GM12878 (cell line): ENCODE measurements around the gene MTMR3. TPM values are rescaled to one million over a fixed set of nuclear protein-coding genes. Genes with fewer than 3 reads are reported as not detected.

Source experiments
- ATAC-seq: fragments of 200-7000 bp; cut with Tn5 transposase; 3 replicates; pipeline ENCODE4 v1.9.1; 2020; ENCODE audit warnings: mild to moderate bottlenecking, moderate library complexity
- BruUV-seq: library from RNA; stranded (reverse); fragments of 400-500 nt; replicated peaks from 2 replicates; lab custom pipeline; 2021; lab: Mats Ljungman, UMichigan
- CTCF ChIA-PET: fragments of 300-600 bp; sonication (Branson Sonifier 250); formaldehyde crosslinking; extraction: SDS; loops from one replicate; lab custom pipeline; 2021; ENCODE audit warnings: inconsistent platforms; lab: Yijun Ruan, JAX
- POLR2A ChIA-PET: fragments of 350-600 bp; formaldehyde crosslinking; extraction: SDS; loops from one replicate; lab custom pipeline; 2021; ENCODE audit warnings: inconsistent platforms; lab: Charles Lee
- RAD21 ChIA-PET: fragments of 300-600 bp; sonication (Branson Sonifier 250); formaldehyde crosslinking; loops from one replicate; lab custom pipeline; 2023; ENCODE audit warnings: antibody characterized with exemption; ENCODE audit not compliant: unreplicated experiment; lab: Charles Lee
- SMC1A ChIA-PET: fragments of 300-600 bp; sonication (Branson Sonifier 250); formaldehyde crosslinking; loops from one replicate; lab custom pipeline; 2023; ENCODE audit not compliant: unreplicated experiment, uncharacterized antibody; lab: Charles Lee
- DNase-seq: peaks from one replicate; pipeline ENCODE4 v3.0.0-alpha.2; 2011; ENCODE audit warnings: low read depth, low spot score
- FAIRE-seq: peaks from 3 replicates; lab custom pipeline; 2011; peaks lifted over from hg19 to GRCh38; lab: Jason Lieb, UNC
- H2AFZ ChIP-seq: 2 replicates; pipeline ENCODE4 v1.6.0; 2011; ENCODE audit warnings: low read depth, low read length, control low read depth; ENCODE audit not compliant: control insufficient read depth
- H3K27ac ChIP-seq: 2 replicates; pipeline ENCODE4 v1.5.1; 2011; ENCODE audit warnings: control low read depth; ENCODE audit not compliant: control insufficient read depth, insufficient read depth
- H3K27me3 ChIP-seq, 2 experiments: replicated peaks in 1 of 2; 2 replicates each; pipeline versions ENCODE4 v1.6.0 to v1.6.1; 2011; ENCODE audit warnings: low read length in 1 of 2; ENCODE audit not compliant: control insufficient read depth in 2 of 2, insufficient read depth in 2 of 2
- H3K36me3 ChIP-seq, 2 experiments: 2 replicates each; pipeline ENCODE4 v1.5.1; 2011; ENCODE audit warnings: low read length in 1 of 2; ENCODE audit not compliant: control insufficient read depth in 2 of 2, insufficient read depth in 2 of 2
- H3K4me1 ChIP-seq: 2 replicates; pipeline ENCODE4 v1.6.1; 2011; ENCODE audit warnings: mild to moderate bottlenecking, low read length, moderate library complexity, mixed read lengths; ENCODE audit not compliant: control insufficient read depth, insufficient read depth
- H3K4me2 ChIP-seq: 2 replicates; pipeline ENCODE4 v1.6.0; 2011; ENCODE audit warnings: control low read depth; ENCODE audit not compliant: control insufficient read depth, insufficient read depth
- H3K4me3 ChIP-seq: fragments of 200-600 bp; sonication (generic); 2 replicates; pipeline ENCODE4 v1.5.1; 2016
- H3K79me2 ChIP-seq: 2 replicates; pipeline ENCODE4 v1.6.0; 2011; ENCODE audit warnings: low read length; ENCODE audit not compliant: control insufficient read depth, insufficient read depth
- H3K9ac ChIP-seq: 2 replicates; pipeline ENCODE4 v1.8.0; 2011; ENCODE audit warnings: low read length, control low read depth, mixed read lengths; ENCODE audit not compliant: control insufficient read depth, insufficient read depth
- H3K9me3 ChIP-seq: replicated peaks from 3 replicates; pipeline ENCODE4 v1.5.1; 2011; ENCODE audit warnings: mild to moderate bottlenecking, low read length; ENCODE audit not compliant: control insufficient read depth, insufficient read depth
- H4K20me1 ChIP-seq: 2 replicates; pipeline ENCODE4 v1.6.0; 2011; ENCODE audit not compliant: control insufficient read depth, insufficient read depth
- BRCA1 ChIP-seq: IDR thresholded peaks from 2 replicates; pipeline ENCODE4 v1.6.1; 2011; ENCODE audit warnings: low read depth, low read length, improper control_type of control experiment
- CUX1 ChIP-seq: IDR thresholded peaks from 2 replicates; pipeline ENCODE4 v1.6.1; 2012; ENCODE audit warnings: improper control_type of control experiment, low read depth, low read length; ENCODE audit not compliant: insufficient replicate concordance
- KAT2A ChIP-seq: conservative IDR thresholded peaks from 2 replicates; pipeline ENCODE4 v1.6.1; 2011; ENCODE audit warnings: low read depth, low read length; ENCODE audit not compliant: control insufficient read depth
- MXI1 ChIP-seq: fragments of 150-350 bp; IDR thresholded peaks from 2 replicates; pipeline ENCODE4 v1.6.1; 2011; ENCODE audit warnings: low read depth, mild to moderate bottlenecking, inconsistent platforms, low read length, improper control_type of control experiment
- SMAD1 ChIP-seq: fragments of 450-650 bp; IDR thresholded peaks from 2 replicates; pipeline ENCODE4 v1.6.1; 2018; ENCODE audit warnings: mild to moderate bottlenecking, low read depth; ENCODE audit not compliant: partially characterized antibody
- SPI1 ChIP-seq: IDR thresholded peaks from 2 replicates; pipeline ENCODE4 v1.6.1; 2011; ENCODE audit warnings: low read depth, mild to moderate bottlenecking, low read length, moderate library complexity, borderline replicate concordance; ENCODE audit not compliant: insufficient read depth
- WGBS: methylation state at CpG from one replicate; pipeline ENCODE4 v1.1.6; 2016; ENCODE audit warnings: low lambda C conversion rate; ENCODE audit not compliant: insufficient replicate concordance, insufficient coverage; ENCODE audit errors: missing lambda C conversion rate; 5-methylcytosine and 5-hydroxymethylcytosine counted together
- in situ Hi-C: fragments of 300-500 bp; cut with MboI; formaldehyde crosslinking; loops from 9 replicates; pipeline ENCODE4 v1.14.3; 2018; ENCODE audit warnings: mixed read lengths
- intact Hi-C: fragments of 100-400 bp; cut with micrococcal nuclease; formaldehyde crosslinking; loops from one replicate; pipeline ENCODE4 v1.14.2; 2022; ENCODE audit not compliant: unreplicated experiment
- polyA plus RNA-seq, 11 experiments: library from polyadenylated mRNA; depleted of rRNA in 4 of 11; unstranded in 6 of 11; stranded (reverse) in 5 of 11; fragments of >200 nt; fragmentation: Nextera tagmentation in 4 of 11; fragmentation: Illumina TruSeq in 1 of 11; extraction: Ambion mirVana in 4 of 11; extraction: Trizol in 1 of 11; gene quantifications; 1 replicate in 1 of 11; 2 replicates in 10 of 11; pipeline versions ENCODE4 v1.2.1 to v1.2.3, GENCODE V29; 2011 to 2016; ENCODE audit warnings: inconsistent platforms in 2 of 11, missing spikeins in 2 of 11, low read depth in 1 of 11
- total RNA-seq, 4 experiments: library from RNA; depleted of rRNA in 3 of 4; stranded (reverse); fragments of >200 nt in 3 of 4; fragmentation: Illumina TruSeq in 1 of 4; extraction: Trizol in 1 of 4; gene quantifications; 2 replicates each; pipeline versions ENCODE4 v1.2.1 to v1.2.3, GENCODE V29; 2013 to 2021

The MTMR3 gene
- total and polyA plus RNA-seq, 10 of the 15 experiments (the other 5 are each of a cell fraction or from before 2014, with no cell fraction given), result 1.4 to 23.7 (median 10.6) TPM

GRCh38 chr22:30054067-30054763, 171.2 kb downstream of the MTMR3 start:
- peaks cover 2% of the 10 kb centered on the region; the same call in 1 of the 3 replicates for H3K9me3 ChIP-seq
- POLR2A ChIA-PET, result interaction anchor here (0.6 kb wide), 2 partner anchors 24 to 331 kb away, joined by 3 to 5 read pairs; no protein-coding TSS in a partner anchor
- H4K20me1 ChIP-seq, result no peaks in the 10 kb centered on the region
- H3K4me3 ChIP-seq, result no peak overlapping the region
- RAD21 ChIA-PET, result interaction anchor here (0.6 to 1.4 kb wide), 2 partner anchors 24 to 469 kb away, joined by 3 read pairs; no protein-coding TSS in a partner anchor
- SMC1A ChIA-PET, result interaction anchor here (1.1 to 1.4 kb wide), 3 partner anchors 21 to 400 kb away, joined by 3 to 5 read pairs (median 3); no protein-coding TSS in a partner anchor
- BruUV-seq, result no TSS peak
- FAIRE-seq (no peak), DNase-seq (no peak), ATAC-seq (no peak)
- no peak overlapping the region for H3K27ac ChIP-seq
- CTCF ChIA-PET, result interaction anchor here (0.9 to 1.0 kb wide), 3 partner anchors 33 to 428 kb away, joined by 3 read pairs; no protein-coding TSS in a partner anchor
- in situ Hi-C loops, result no loop called here
- intact Hi-C loops, result no loop called here
- H2AFZ ChIP-seq, result no peak overlapping the region
- H3K4me2 ChIP-seq, result no peak overlapping the region
- TF ChIP-seq MXI1, result no peak
- no peak for TF ChIP-seq SPI1
- no peak for TF ChIP-seq SMAD1
- TF ChIP-seq KAT2A, result no peak
- TF ChIP-seq CUX1, result no peak
- TF ChIP-seq BRCA1, result no peak
- no peaks in the 10 kb centered on the region for H3K79me2 ChIP-seq
- H3K27me3 ChIP-seq, result no peaks in the 10 kb centered on the region
- H3K36me3 ChIP-seq, result no peaks in the 10 kb centered on the region
- H3K9ac ChIP-seq, result no peak overlapping the region
- H3K4me1 ChIP-seq, result no peaks in the 10 kb centered on the region
- 62% methylated on average over 10 of the region's 10 CpGs for WGBS
